IMR-90 (cell line): ENCODE data around the gene CST4. TPM values are rescaled to one million over a fixed set of nuclear protein-coding genes. Genes with fewer than 3 reads are reported as not detected.

Experiments
- ATAC-seq: fragments of 200-7000 bp; cut with Tn5 transposase; 2 replicates; pipeline ENCODE4 v1.9.1; 2020; ENCODE audit warnings: low read depth, mild to moderate bottlenecking, moderate library complexity
- BruUV-seq: library from RNA; stranded (reverse); fragments of 400-500 nt; replicated peaks from 2 replicates; lab custom pipeline; 2021; lab: Mats Ljungman, UMichigan
- CTCF ChIA-PET: fragments of 300-600 bp; formaldehyde crosslinking; extraction: SDS; loops from one replicate; lab custom pipeline; 2021; ENCODE audit warnings: antibody characterized with exemption; lab: Yijun Ruan, JAX
- POLR2A ChIA-PET: fragments of 300-600 bp; sonication (Branson Sonifier 250); formaldehyde crosslinking; loops from one replicate; lab custom pipeline; 2022; ENCODE audit warnings: antibody characterized with exemption; ENCODE audit not compliant: unreplicated experiment; lab: Charles Lee
- DNase-seq: peaks from one replicate; pipeline ENCODE4 v3.0.0; 2013
- H2AFZ ChIP-seq: replicated peaks from 2 replicates; pipeline ENCODE3; 2013; ENCODE audit warnings: low read length, mild to moderate bottlenecking; ENCODE audit not compliant: poor library complexity
- H2AK5ac ChIP-seq: 2 replicates; pipeline ENCODE4 v1.6.1; 2013; ENCODE audit warnings: low read depth, low read length, inconsistent platforms
- H2AK9ac ChIP-seq: replicated peaks from 2 replicates; pipeline ENCODE3; 2013; ENCODE audit warnings: mild to moderate bottlenecking, low read depth, low read length, moderate library complexity; ENCODE audit not compliant: poor library complexity
- H2BK120ac ChIP-seq: 2 replicates; pipeline ENCODE4 v1.6.1; 2013; ENCODE audit warnings: low read depth, low read length, inconsistent platforms
- H2BK15ac ChIP-seq: 3 replicates; pipeline ENCODE4 v1.6.1; 2013; ENCODE audit warnings: low read depth, low read length, inconsistent platforms
- H2BK20ac ChIP-seq: 2 replicates; pipeline ENCODE4 v1.6.1; 2013; ENCODE audit warnings: low read depth, mild to moderate bottlenecking, inconsistent platforms, low read length, moderate library complexity
- H2BK5ac ChIP-seq: 2 replicates; pipeline ENCODE4 v1.6.1; 2013; ENCODE audit warnings: mild to moderate bottlenecking, low read depth, low read length, inconsistent platforms; ENCODE audit not compliant: poor library complexity, severe bottlenecking
- H3K14ac ChIP-seq: replicated peaks from 2 replicates; pipeline ENCODE4 v1.6.1; 2013; ENCODE audit warnings: low read depth, low read length, inconsistent platforms
- H3K18ac ChIP-seq: 2 replicates; pipeline ENCODE4 v1.6.1; 2013; ENCODE audit warnings: low read depth, low read length, control low read depth
- H3K23ac ChIP-seq: 2 replicates; pipeline ENCODE4 v1.6.1; 2013; ENCODE audit warnings: low read depth, low read length, inconsistent platforms
- H3K27ac ChIP-seq: 2 replicates; pipeline ENCODE4 v1.5.1; 2013; ENCODE audit warnings: mild to moderate bottlenecking, control low read depth, low read length; ENCODE audit not compliant: insufficient read depth
- H3K27me3 ChIP-seq: 2 replicates; pipeline ENCODE4 v1.6.1; 2013; ENCODE audit warnings: low read length; ENCODE audit not compliant: control insufficient read depth, insufficient read depth
- H3K36me3 ChIP-seq: 2 replicates; pipeline ENCODE4 v1.6.1; 2013; ENCODE audit warnings: low read length, mixed read lengths; ENCODE audit not compliant: control insufficient read depth, insufficient read depth
- H3K4ac ChIP-seq: 2 replicates; pipeline ENCODE4 v1.6.1; 2013; ENCODE audit warnings: low read depth, low read length, inconsistent platforms
- H3K4me1 ChIP-seq: 2 replicates; pipeline ENCODE4 v1.6.1; 2013; ENCODE audit warnings: low read length, mixed read lengths; ENCODE audit not compliant: control insufficient read depth, insufficient read depth
- H3K4me2 ChIP-seq: 2 replicates; pipeline ENCODE4 v1.6.1; 2013; ENCODE audit warnings: low read depth, mild to moderate bottlenecking, control low read depth, low read length, moderate library complexity
- H3K4me3 ChIP-seq: 2 replicates; pipeline ENCODE4 v1.5.1; 2013; ENCODE audit warnings: low read depth, mild to moderate bottlenecking, control low read depth, low read length, moderate library complexity; ENCODE audit not compliant: insufficient read depth
- H3K56ac ChIP-seq: 2 replicates; pipeline ENCODE4 v1.6.1; 2013; ENCODE audit warnings: low read length, inconsistent platforms; ENCODE audit not compliant: insufficient read depth; ENCODE audit errors: extremely low read depth
- H3K79me1 ChIP-seq, 2 experiments: 2 replicates each; pipeline ENCODE4 v1.6.1; 2013; ENCODE audit warnings: low read length in 2 of 2, inconsistent platforms in 1 of 2, low read depth in 1 of 2
- H3K9ac ChIP-seq: 2 replicates; pipeline ENCODE4 v1.6.1; 2013; ENCODE audit warnings: low read depth, low read length, control low read depth
- H3K9me1 ChIP-seq: 2 replicates; pipeline ENCODE4 v1.6.1; 2013; ENCODE audit warnings: low read length, inconsistent platforms; ENCODE audit not compliant: insufficient read depth
- H3K9me3 ChIP-seq: 2 replicates; pipeline ENCODE4 v1.6.1; 2013; ENCODE audit warnings: low read length; ENCODE audit not compliant: control insufficient read depth, insufficient read depth
- H4K20me1 ChIP-seq: 2 replicates; pipeline ENCODE4 v1.6.1; 2013; ENCODE audit warnings: low read length, inconsistent platforms; ENCODE audit not compliant: insufficient read depth
- H4K5ac ChIP-seq: 2 replicates; pipeline ENCODE4 v1.6.1; 2013; ENCODE audit warnings: mild to moderate bottlenecking, low read depth, low read length, control low read depth
- H4K8ac ChIP-seq, 2 experiments: 2 replicates each; pipeline ENCODE4 v1.6.1; 2013; ENCODE audit warnings: low read depth in 2 of 2, low read length in 2 of 2, control low read depth in 1 of 2, inconsistent platforms in 1 of 2
- H4K91ac ChIP-seq: 2 replicates; pipeline ENCODE4 v1.6.1; 2013; ENCODE audit warnings: low read depth, low read length, inconsistent platforms; ENCODE audit not compliant: insufficient read depth
- BHLHE40 ChIP-seq: fragments of 150-350 bp; IDR thresholded peaks from 2 replicates; pipeline ENCODE4 v1.6.1; 2016; ENCODE audit warnings: mild to moderate bottlenecking, low read depth, low read length
- CEBPB ChIP-seq: IDR thresholded peaks from 2 replicates; pipeline ENCODE4 v1.6.1; 2012; ENCODE audit warnings: low read depth, low read length, improper control_type of control experiment
- FOS ChIP-seq: fragments of 150-350 bp; IDR thresholded peaks from 2 replicates; pipeline ENCODE4 v1.6.1; 2016; ENCODE audit warnings: low read depth, low read length
- MAFK ChIP-seq: IDR thresholded peaks from 2 replicates; pipeline ENCODE4 v1.6.1; 2012; ENCODE audit warnings: low read depth, low read length, improper control_type of control experiment
- RAD21 ChIP-seq: IDR thresholded peaks from 2 replicates; pipeline ENCODE4 v1.6.1; 2012; ENCODE audit warnings: low read length, improper control_type of control experiment
- RCOR1 ChIP-seq: IDR thresholded peaks from 2 replicates; pipeline ENCODE4 v1.6.1; 2012; ENCODE audit warnings: mild to moderate bottlenecking, low read length, improper control_type of control experiment; ENCODE audit not compliant: insufficient replicate concordance
- RFX5 ChIP-seq: IDR thresholded peaks from 2 replicates; pipeline ENCODE4 v1.8.0; 2012; ENCODE audit warnings: low read depth, mild to moderate bottlenecking, low read length, moderate library complexity
- SMC3 ChIP-seq: fragments of 150-350 bp; IDR thresholded peaks from 2 replicates; pipeline ENCODE4 v1.6.1; 2016; ENCODE audit warnings: low read depth, mild to moderate bottlenecking, antibody characterized with exemption, low read length, moderate library complexity
- USF2 ChIP-seq: fragments of 150-350 bp; IDR thresholded peaks from 2 replicates; pipeline ENCODE4 v1.6.1; 2017; ENCODE audit warnings: mild to moderate bottlenecking, antibody characterized with exemption, low read length, low read depth
- WGBS, 2 experiments: methylation state at CpG; one replicate each; pipeline versions ENCODE4 v1.1.5 to v1.1.7; 2013; ENCODE audit warnings: missing lambda C conversion rate in 2 of 2; ENCODE audit not compliant: insufficient read length in 1 of 2; ENCODE audit errors: extremely low coverage in 2 of 2; 5-methylcytosine and 5-hydroxymethylcytosine counted together
- dilution Hi-C: fragments of 300-500 bp; cut with HindIII; formaldehyde crosslinking; loops from one replicate; pipeline ENCODE4 v1.14.3; 2018; ENCODE audit warnings: low sequenced_read_pairs; ENCODE audit not compliant: unreplicated experiment
- in situ Hi-C: fragments of 300-500 bp; cut with MboI; formaldehyde crosslinking; loops from 3 replicates; pipeline ENCODE4 v1.14.3; 2019; ENCODE audit warnings: low sequenced_read_pairs, inconsistent platforms, mixed read lengths
- intact Hi-C: fragments of 100-400 bp; cut with micrococcal nuclease; formaldehyde crosslinking; loops from 2 replicates; pipeline ENCODE4 v1.10.0; 2022
- polyA plus RNA-seq, 3 experiments: library from polyadenylated mRNA; depleted of rRNA; stranded (reverse); fragments of >200 nt; gene quantifications; 2 replicates each; pipeline ENCODE4 v1.2.3, GENCODE V29; 2012; ENCODE audit warnings: low replicate concordance in 1 of 3
- total RNA-seq: library from RNA; depleted of rRNA; stranded (reverse); fragments of >200 nt; gene quantifications from 2 replicates; pipeline ENCODE4 v1.2.3, GENCODE V29; 2012

Gene CST4
- total and polyA plus RNA-seq, 2 of the 4 experiments (the other 2 are of a cell fraction), result not detected

DNA sequence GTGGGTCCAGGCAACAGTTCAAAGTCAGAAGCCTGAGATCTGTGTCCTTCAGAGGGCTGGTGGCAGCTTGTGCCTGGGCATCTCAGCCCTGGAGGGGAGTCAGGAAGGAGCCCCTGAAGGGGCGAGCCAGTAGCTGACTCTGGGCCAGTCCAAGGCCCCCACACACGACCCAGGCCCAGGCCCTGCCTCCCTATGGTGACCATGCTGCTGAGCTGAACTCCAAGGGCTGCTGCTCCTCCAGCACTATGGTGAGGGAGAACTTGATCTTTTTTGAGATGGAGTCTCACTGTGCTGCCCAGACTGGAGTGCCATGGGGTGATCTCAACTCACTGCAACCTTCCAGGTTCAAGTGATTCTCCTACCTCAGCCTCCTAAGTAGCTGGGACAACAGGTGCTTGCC is 35.9 kb downstream of the CST4 start:
- H4K91ac ChIP-seq, result no peak overlapping the region
- intact Hi-C loops (no loop called here), dilution Hi-C loops (no loop called here), in situ Hi-C loops (no loop called here)
- H3K23ac ChIP-seq, result no peak overlapping the region
- H3K9me1 ChIP-seq, result no peaks in the 10 kb centered on the region
- H2BK5ac ChIP-seq, result no peak overlapping the region
- H3K27me3 ChIP-seq, result peaks cover 4% of the 10 kb centered on the region
- no peaks in the 10 kb centered on the region for H4K20me1 ChIP-seq
- no TSS peak for BruUV-seq
- ATAC-seq (no peak), DNase-seq (no peak)
- no peak overlapping the region for H3K4me2 ChIP-seq
- H3K36me3 ChIP-seq, result no peaks in the 10 kb centered on the region
- H3K4me3 ChIP-seq, result no peak overlapping the region
- H3K4ac ChIP-seq, result no peak overlapping the region
- H3K27ac ChIP-seq, result no peak overlapping the region
- no peaks in the 10 kb centered on the region for H3K4me1 ChIP-seq
- H2BK20ac ChIP-seq, result no peak overlapping the region
- WGBS, 2 experiments, result no CpG with 5 or more reads among the region's 2 CpGs
- no peaks in the 10 kb centered on the region for H3K79me1 ChIP-seq
- POLR2A ChIA-PET, result no interaction called here
- no peak for TF ChIP-seq RFX5
- TF ChIP-seq FOS, result no peak
- TF ChIP-seq CEBPB, result no peak
- TF ChIP-seq USF2, result no peak
- TF ChIP-seq BHLHE40, result no peak
- no peak for TF ChIP-seq RCOR1
- TF ChIP-seq MAFK, result no peak
- TF ChIP-seq SMC3, result no peak
- no peak for TF ChIP-seq RAD21
- H3K56ac ChIP-seq, result no peak overlapping the region
- no peak overlapping the region for H3K18ac ChIP-seq
- no peak overlapping the region for H2AFZ ChIP-seq
- H3K14ac ChIP-seq, result no peak overlapping the region
- no peak overlapping the region for H2AK9ac ChIP-seq
- no peak overlapping the region for H2BK120ac ChIP-seq
- no peak overlapping the region for H3K9ac ChIP-seq
- CTCF ChIA-PET, result no interaction called here
- H2BK15ac ChIP-seq, result no peak overlapping the region
- no peak overlapping the region for H4K5ac ChIP-seq
- H3K9me3 ChIP-seq, result no peaks in the 10 kb centered on the region
- no peak overlapping the region for H2AK5ac ChIP-seq
- H4K8ac ChIP-seq, result no peak overlapping the region
